GM12874 (cell line): Measurements from ENCODE around the gene C1orf141.

ENCODE experiments used
- TF ChIP-seq, protein P1 (sequence below): IDR thresholded peaks from 2 replicates; pipeline ENCODE4 v1.5.1; 2011; ENCODE audit warnings: low read depth, mild to moderate bottlenecking, control low read depth, low read length, moderate library complexity; ENCODE audit not compliant: insufficient read depth

Gene C1orf141

DNA sequence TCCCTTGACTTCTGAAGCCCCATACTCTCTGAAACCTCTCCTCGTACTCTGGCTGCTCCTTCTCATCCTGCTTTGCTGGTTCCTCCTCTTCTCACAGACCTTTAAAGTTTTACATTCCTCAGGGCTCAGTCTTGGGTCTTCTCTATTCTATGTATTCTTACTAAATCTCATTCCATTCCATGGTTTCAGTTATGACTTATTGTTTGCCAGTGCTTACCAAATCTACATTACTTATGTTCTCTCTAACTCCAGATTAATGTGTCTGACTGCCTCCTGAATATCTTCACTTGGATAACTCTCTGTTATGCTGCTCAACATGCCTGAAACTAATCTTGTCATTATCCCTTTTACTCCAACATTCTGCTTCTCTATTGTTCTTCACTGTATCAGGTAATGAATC, 75.4 kb downstream of the C1orf141 start:
- TF ChIP-seq, protein P1, sequence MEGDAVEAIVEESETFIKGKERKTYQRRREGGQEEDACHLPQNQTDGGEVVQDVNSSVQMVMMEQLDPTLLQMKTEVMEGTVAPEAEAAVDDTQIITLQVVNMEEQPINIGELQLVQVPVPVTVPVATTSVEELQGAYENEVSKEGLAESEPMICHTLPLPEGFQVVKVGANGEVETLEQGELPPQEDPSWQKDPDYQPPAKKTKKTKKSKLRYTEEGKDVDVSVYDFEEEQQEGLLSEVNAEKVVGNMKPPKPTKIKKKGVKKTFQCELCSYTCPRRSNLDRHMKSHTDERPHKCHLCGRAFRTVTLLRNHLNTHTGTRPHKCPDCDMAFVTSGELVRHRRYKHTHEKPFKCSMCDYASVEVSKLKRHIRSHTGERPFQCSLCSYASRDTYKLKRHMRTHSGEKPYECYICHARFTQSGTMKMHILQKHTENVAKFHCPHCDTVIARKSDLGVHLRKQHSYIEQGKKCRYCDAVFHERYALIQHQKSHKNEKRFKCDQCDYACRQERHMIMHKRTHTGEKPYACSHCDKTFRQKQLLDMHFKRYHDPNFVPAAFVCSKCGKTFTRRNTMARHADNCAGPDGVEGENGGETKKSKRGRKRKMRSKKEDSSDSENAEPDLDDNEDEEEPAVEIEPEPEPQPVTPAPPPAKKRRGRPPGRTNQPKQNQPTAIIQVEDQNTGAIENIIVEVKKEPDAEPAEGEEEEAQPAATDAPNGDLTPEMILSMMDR: no peak

GRCh38 chr1:67058761-67059160, 76.0 kb downstream of the C1orf141 start:
- TF ChIP-seq, protein P1: no peak

GRCh38 chr1:67058242-67058641, 76.5 kb downstream of the C1orf141 start:
- TF ChIP-seq, protein P1: no peak

- TF ChIP-seq, protein P1: no peak
These were observed 80.7 kb downstream of the C1orf141 start, which contains the start of gene SLC35D1 for GRCh38 chr1:67053785-67054772. Gene SLC35D1 (minus strand): TSS chr1:67054148. CDS start chr1:67054013, 135 bp downstream.

- TF ChIP-seq, protein P1: no peak
These were observed 81.3 kb downstream of the C1orf141 start for GRCh38 chr1:67053535-67053784.

DNA sequence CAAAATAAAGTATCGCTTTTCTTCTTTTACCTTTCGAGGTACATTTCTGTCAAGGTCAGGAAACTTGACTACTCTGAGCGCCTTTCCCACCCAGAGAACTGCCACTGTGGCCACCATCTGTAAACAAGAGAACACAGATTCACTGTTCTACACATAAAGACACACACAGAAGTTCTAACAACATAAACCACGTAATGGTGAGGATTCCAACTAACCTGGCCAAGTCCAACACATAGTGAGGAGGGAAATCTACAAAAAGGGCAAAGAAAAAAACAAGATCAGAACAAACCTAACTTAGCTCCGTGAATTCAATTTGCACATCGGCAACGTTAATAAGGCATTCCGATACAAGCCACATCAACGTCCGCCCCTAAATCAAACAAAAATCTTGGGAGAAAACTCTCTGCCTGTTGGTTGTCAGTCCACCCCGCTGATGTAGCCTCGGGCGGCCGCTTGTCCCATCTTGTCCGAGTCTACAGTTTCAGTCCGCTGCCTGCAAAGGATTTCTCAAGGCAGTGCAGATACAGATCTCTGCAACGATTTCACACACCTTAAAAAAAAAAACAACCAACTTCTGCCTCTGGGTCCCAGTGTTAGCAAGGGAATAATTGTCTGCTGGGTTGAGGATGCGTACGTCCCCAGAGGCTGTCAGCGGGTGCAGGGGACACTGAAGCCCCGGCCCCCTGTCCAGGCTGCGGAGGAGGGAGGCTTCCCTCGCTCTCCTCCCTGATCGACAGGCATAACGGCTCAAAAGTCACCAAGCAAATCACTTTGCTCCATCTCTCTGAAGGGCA, 81.8 kb downstream of the C1orf141 start:
- TF ChIP-seq, protein P1: no peak

- TF ChIP-seq, protein P1: no peak
These were observed 83.6 kb downstream of the C1orf141 start for GRCh38 chr1:67051196-67051595.
